SH-SY5Y (cell line): ENCODE data around the gene FANCC.

Experiments
- GATA2 ChIP-seq: IDR thresholded peaks from 2 replicates; pipeline ENCODE4 v1.6.1; 2011; ENCODE audit warnings: mild to moderate bottlenecking, low read depth, low read length
- GATA3 ChIP-seq: IDR thresholded peaks from 2 replicates; pipeline ENCODE4 v1.6.1; 2011; ENCODE audit warnings: low read depth, mild to moderate bottlenecking, low read length, moderate library complexity

DNA sequence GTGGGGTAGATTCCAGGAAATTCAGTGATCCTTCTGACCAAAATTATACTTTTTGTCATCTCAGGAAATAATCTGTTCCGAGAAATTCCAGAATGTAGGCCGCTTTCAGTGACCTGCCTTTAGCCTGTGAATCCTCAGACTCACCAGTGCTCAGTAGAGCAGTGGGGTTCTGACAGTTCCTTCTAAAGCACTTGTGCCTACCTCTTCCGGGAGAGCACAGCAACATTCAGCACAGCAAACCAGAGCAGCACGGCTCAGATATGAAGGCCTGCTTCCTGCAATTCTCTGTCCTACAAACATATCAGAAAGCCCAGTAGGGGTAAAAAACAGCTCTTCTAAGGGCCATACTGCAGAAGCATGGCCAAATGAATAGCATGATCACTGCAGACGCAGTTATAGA lies 15.0 kb downstream of the FANCC start:
- TF ChIP-seq GATA2 (no peak), GATA3 (no peak)
